ENCODE results near the gene POFUT2. TPM values are rescaled to one million over a fixed set of nuclear protein-coding genes. Genes with fewer than 3 reads are reported as not detected.

POFUT2 gene
- total and polyA plus RNA-seq, 3 donors from 2014 or later, result 49.9 to 63.3 (median 55.9) TPM

- WGBS, 2 donors, result 55 to 72% methylated on average over 12 to 16 of the region's 16 CpGs
- DNase-seq, result no peak
- H3K27me3 ChIP-seq, result no peaks in the 10 kb centered on the region
- no peak overlapping the region for H3K4me3 ChIP-seq
- no peak for TF ChIP-seq CTCF (IDR thresholded peaks at IDR 0.05)
- no peak for TF ChIP-seq POLR2A (IDR thresholded peaks at IDR 0.05)
- H3K27ac ChIP-seq, result no peak overlapping the region
- H3K9me3 ChIP-seq, result no peaks in the 10 kb centered on the region
- intact Hi-C loops (cut with DNase I; ENCODE audit: low total_unique reads), result no loop called here
- no peaks in the 10 kb centered on the region for H3K36me3 ChIP-seq (ENCODE audit: low read depth, missing control alignments)
- H3K4me1 ChIP-seq, result peaks cover 32% of the 10 kb centered on the region
Measured at GRCh38 chr21:45323487-45324311, 36.0 kb upstream of the POFUT2 start.

- intact Hi-C loops (cut with DNase I; ENCODE audit: low total_unique reads), result no loop called here
- no peaks in the 10 kb centered on the region for H3K36me3 ChIP-seq (ENCODE audit: low read depth, missing control alignments)
- no peak overlapping the region for H3K27ac ChIP-seq
- H3K27me3 ChIP-seq, result no peaks in the 10 kb centered on the region
- no peak overlapping the region for H3K4me3 ChIP-seq
- DNase-seq, result no peak
- 78 to 87% methylated on average over 10 to 20 of the region's 22 CpGs for WGBS, 2 donors
- H3K9me3 ChIP-seq, result no peaks in the 10 kb centered on the region
- peaks cover 30% of the 10 kb centered on the region for H3K4me1 ChIP-seq
- TF ChIP-seq POLR2A (IDR thresholded peaks at IDR 0.05) (no peak), CTCF (IDR thresholded peaks at IDR 0.05) (no peak)
Measured at GRCh38 chr21:45322960-45323461, 35.3 kb upstream of the POFUT2 start.

- Histone ChIP-seq H3K4me1 (peaks cover 30% of the 10 kb centered on the region), H3K27ac (no peak overlapping the region), H3K27me3 (no peaks in the 10 kb centered on the region), H3K4me3 (no peak overlapping the region), H3K9me3 (no peaks in the 10 kb centered on the region), H3K36me3 (ENCODE audit: low read depth, missing control alignments) (no peaks in the 10 kb centered on the region)
- 69 to 82% methylated on average over 24 of the region's 24 CpGs for WGBS, 2 donors
- no peak for DNase-seq
- no peak for TF ChIP-seq CTCF (IDR thresholded peaks at IDR 0.05)
- TF ChIP-seq POLR2A (IDR thresholded peaks at IDR 0.05), result no peak
- intact Hi-C loops (cut with DNase I; ENCODE audit: low total_unique reads), result no loop called here
Measured at GRCh38 chr21:45322231-45322959, 34.7 kb upstream of the POFUT2 start.

GRCh38 chr21:45320261-45321025, 32.7 kb upstream of the POFUT2 start:
- DNase-seq, result no peak
- Histone ChIP-seq H3K4me1 (peaks cover 15% of the 10 kb centered on the region), H3K4me3 (no peak overlapping the region), H3K27me3 (no peaks in the 10 kb centered on the region), H3K9me3 (no peaks in the 10 kb centered on the region), H3K36me3 (ENCODE audit: low read depth, missing control alignments) (no peaks in the 10 kb centered on the region), H3K27ac (peak overlapping the region in 1 of 2 donors; percentile 58)
- intact Hi-C loops (cut with DNase I; ENCODE audit: low total_unique reads), result no loop called here
- TF ChIP-seq POLR2A (IDR thresholded peaks at IDR 0.05), result no peak
- no peak for TF ChIP-seq CTCF (IDR thresholded peaks at IDR 0.05)
- WGBS, 2 donors, result 83 to 84% methylated on average over 12 to 19 of the region's 22 CpGs
